IMR-90 (cell line): Measurements from ENCODE around the gene EMILIN2. TPM values are rescaled to one million over a fixed set of nuclear protein-coding genes. Genes with fewer than 3 reads are reported as not detected.

ENCODE experiments used
- ATAC-seq: fragments of 200-7000 bp; cut with Tn5 transposase; 2 replicates; pipeline ENCODE4 v1.9.1; 2020; ENCODE audit warnings: low read depth, mild to moderate bottlenecking, moderate library complexity
- BruUV-seq: library from RNA; stranded (reverse); fragments of 400-500 nt; replicated peaks from 2 replicates; lab custom pipeline; 2021; lab: Mats Ljungman, UMichigan
- CTCF ChIA-PET: fragments of 300-600 bp; formaldehyde crosslinking; extraction: SDS; loops from one replicate; lab custom pipeline; 2021; ENCODE audit warnings: antibody characterized with exemption; lab: Yijun Ruan, JAX
- POLR2A ChIA-PET: fragments of 300-600 bp; sonication (Branson Sonifier 250); formaldehyde crosslinking; loops from one replicate; lab custom pipeline; 2022; ENCODE audit warnings: antibody characterized with exemption; ENCODE audit not compliant: unreplicated experiment; lab: Charles Lee
- DNase-seq: peaks from one replicate; pipeline ENCODE4 v3.0.0; 2013
- H2AFZ ChIP-seq: replicated peaks from 2 replicates; pipeline ENCODE3; 2013; ENCODE audit warnings: low read length, mild to moderate bottlenecking; ENCODE audit not compliant: poor library complexity
- H2AK5ac ChIP-seq: 2 replicates; pipeline ENCODE4 v1.6.1; 2013; ENCODE audit warnings: low read depth, low read length, inconsistent platforms
- H2AK9ac ChIP-seq: replicated peaks from 2 replicates; pipeline ENCODE3; 2013; ENCODE audit warnings: mild to moderate bottlenecking, low read depth, low read length, moderate library complexity; ENCODE audit not compliant: poor library complexity
- H2BK120ac ChIP-seq: 2 replicates; pipeline ENCODE4 v1.6.1; 2013; ENCODE audit warnings: low read depth, low read length, inconsistent platforms
- H2BK15ac ChIP-seq: 3 replicates; pipeline ENCODE4 v1.6.1; 2013; ENCODE audit warnings: low read depth, low read length, inconsistent platforms
- H2BK20ac ChIP-seq: 2 replicates; pipeline ENCODE4 v1.6.1; 2013; ENCODE audit warnings: low read depth, mild to moderate bottlenecking, inconsistent platforms, low read length, moderate library complexity
- H2BK5ac ChIP-seq: 2 replicates; pipeline ENCODE4 v1.6.1; 2013; ENCODE audit warnings: mild to moderate bottlenecking, low read depth, low read length, inconsistent platforms; ENCODE audit not compliant: poor library complexity, severe bottlenecking
- H3K14ac ChIP-seq: replicated peaks from 2 replicates; pipeline ENCODE4 v1.6.1; 2013; ENCODE audit warnings: low read depth, low read length, inconsistent platforms
- H3K18ac ChIP-seq: 2 replicates; pipeline ENCODE4 v1.6.1; 2013; ENCODE audit warnings: low read depth, low read length, control low read depth
- H3K23ac ChIP-seq: 2 replicates; pipeline ENCODE4 v1.6.1; 2013; ENCODE audit warnings: low read depth, low read length, inconsistent platforms
- H3K27ac ChIP-seq: 2 replicates; pipeline ENCODE4 v1.5.1; 2013; ENCODE audit warnings: mild to moderate bottlenecking, control low read depth, low read length; ENCODE audit not compliant: insufficient read depth
- H3K27me3 ChIP-seq: 2 replicates; pipeline ENCODE4 v1.6.1; 2013; ENCODE audit warnings: low read length; ENCODE audit not compliant: control insufficient read depth, insufficient read depth
- H3K36me3 ChIP-seq: 2 replicates; pipeline ENCODE4 v1.6.1; 2013; ENCODE audit warnings: low read length, mixed read lengths; ENCODE audit not compliant: control insufficient read depth, insufficient read depth
- H3K4ac ChIP-seq: 2 replicates; pipeline ENCODE4 v1.6.1; 2013; ENCODE audit warnings: low read depth, low read length, inconsistent platforms
- H3K4me1 ChIP-seq: 2 replicates; pipeline ENCODE4 v1.6.1; 2013; ENCODE audit warnings: low read length, mixed read lengths; ENCODE audit not compliant: control insufficient read depth, insufficient read depth
- H3K4me2 ChIP-seq: 2 replicates; pipeline ENCODE4 v1.6.1; 2013; ENCODE audit warnings: low read depth, mild to moderate bottlenecking, control low read depth, low read length, moderate library complexity
- H3K4me3 ChIP-seq: 2 replicates; pipeline ENCODE4 v1.5.1; 2013; ENCODE audit warnings: low read depth, mild to moderate bottlenecking, control low read depth, low read length, moderate library complexity; ENCODE audit not compliant: insufficient read depth
- H3K56ac ChIP-seq: 2 replicates; pipeline ENCODE4 v1.6.1; 2013; ENCODE audit warnings: low read length, inconsistent platforms; ENCODE audit not compliant: insufficient read depth; ENCODE audit errors: extremely low read depth
- H3K79me1 ChIP-seq, 2 experiments: 2 replicates each; pipeline ENCODE4 v1.6.1; 2013; ENCODE audit warnings: low read length in 2 of 2, inconsistent platforms in 1 of 2, low read depth in 1 of 2
- H3K9ac ChIP-seq: 2 replicates; pipeline ENCODE4 v1.6.1; 2013; ENCODE audit warnings: low read depth, low read length, control low read depth
- H3K9me1 ChIP-seq: 2 replicates; pipeline ENCODE4 v1.6.1; 2013; ENCODE audit warnings: low read length, inconsistent platforms; ENCODE audit not compliant: insufficient read depth
- H3K9me3 ChIP-seq: 2 replicates; pipeline ENCODE4 v1.6.1; 2013; ENCODE audit warnings: low read length; ENCODE audit not compliant: control insufficient read depth, insufficient read depth
- H4K20me1 ChIP-seq: 2 replicates; pipeline ENCODE4 v1.6.1; 2013; ENCODE audit warnings: low read length, inconsistent platforms; ENCODE audit not compliant: insufficient read depth
- H4K5ac ChIP-seq: 2 replicates; pipeline ENCODE4 v1.6.1; 2013; ENCODE audit warnings: mild to moderate bottlenecking, low read depth, low read length, control low read depth
- H4K8ac ChIP-seq, 2 experiments: 2 replicates each; pipeline ENCODE4 v1.6.1; 2013; ENCODE audit warnings: low read depth in 2 of 2, low read length in 2 of 2, control low read depth in 1 of 2, inconsistent platforms in 1 of 2
- H4K91ac ChIP-seq: 2 replicates; pipeline ENCODE4 v1.6.1; 2013; ENCODE audit warnings: low read depth, low read length, inconsistent platforms; ENCODE audit not compliant: insufficient read depth
- BHLHE40 ChIP-seq: fragments of 150-350 bp; IDR thresholded peaks from 2 replicates; pipeline ENCODE4 v1.6.1; 2016; ENCODE audit warnings: mild to moderate bottlenecking, low read depth, low read length
- MXI1 ChIP-seq: IDR thresholded peaks from 2 replicates; pipeline ENCODE4 v1.6.1; 2012; ENCODE audit warnings: low read depth, mild to moderate bottlenecking, low read length, moderate library complexity, borderline replicate concordance
- NFE2L2 ChIP-seq: fragments of 150-350 bp; IDR thresholded peaks from 2 replicates; pipeline ENCODE4 v1.6.1; 2016; ENCODE audit warnings: low read depth, mild to moderate bottlenecking, low read length
- POLR2A ChIP-seq: IDR thresholded peaks from 2 replicates; pipeline ENCODE4 v1.6.1; 2012; ENCODE audit warnings: mild to moderate bottlenecking, low read depth, low read length
- RAD21 ChIP-seq: IDR thresholded peaks from 2 replicates; pipeline ENCODE4 v1.6.1; 2012; ENCODE audit warnings: low read length, improper control_type of control experiment
- WGBS, 2 experiments: methylation state at CpG; one replicate each; pipeline versions ENCODE4 v1.1.5 to v1.1.7; 2013; ENCODE audit warnings: missing lambda C conversion rate in 2 of 2; ENCODE audit not compliant: insufficient read length in 1 of 2; ENCODE audit errors: extremely low coverage in 2 of 2; 5-methylcytosine and 5-hydroxymethylcytosine counted together
- dilution Hi-C: fragments of 300-500 bp; cut with HindIII; formaldehyde crosslinking; loops from one replicate; pipeline ENCODE4 v1.14.3; 2018; ENCODE audit warnings: low sequenced_read_pairs; ENCODE audit not compliant: unreplicated experiment
- in situ Hi-C: fragments of 300-500 bp; cut with MboI; formaldehyde crosslinking; loops from 3 replicates; pipeline ENCODE4 v1.14.3; 2019; ENCODE audit warnings: low sequenced_read_pairs, inconsistent platforms, mixed read lengths
- intact Hi-C: fragments of 100-400 bp; cut with micrococcal nuclease; formaldehyde crosslinking; loops from 2 replicates; pipeline ENCODE4 v1.10.0; 2022
- polyA plus RNA-seq, 3 experiments: library from polyadenylated mRNA; depleted of rRNA; stranded (reverse); fragments of >200 nt; gene quantifications; 2 replicates each; pipeline ENCODE4 v1.2.3, GENCODE V29; 2012; ENCODE audit warnings: low replicate concordance in 1 of 3
- total RNA-seq: library from RNA; depleted of rRNA; stranded (reverse); fragments of >200 nt; gene quantifications from 2 replicates; pipeline ENCODE4 v1.2.3, GENCODE V29; 2012
- TF ChIP-seq, protein P1 (sequence below): conservative IDR thresholded peaks from 2 replicates; pipeline ENCODE4 v1.5.1; 2012; ENCODE audit warnings: mild to moderate bottlenecking, low read depth, low read length, improper control_type of control experiment

Gene EMILIN2
- total and polyA plus RNA-seq, 2 of the 4 experiments (the other 2 are of a cell fraction) = under 0.01 to 0.14 TPM

DNA sequence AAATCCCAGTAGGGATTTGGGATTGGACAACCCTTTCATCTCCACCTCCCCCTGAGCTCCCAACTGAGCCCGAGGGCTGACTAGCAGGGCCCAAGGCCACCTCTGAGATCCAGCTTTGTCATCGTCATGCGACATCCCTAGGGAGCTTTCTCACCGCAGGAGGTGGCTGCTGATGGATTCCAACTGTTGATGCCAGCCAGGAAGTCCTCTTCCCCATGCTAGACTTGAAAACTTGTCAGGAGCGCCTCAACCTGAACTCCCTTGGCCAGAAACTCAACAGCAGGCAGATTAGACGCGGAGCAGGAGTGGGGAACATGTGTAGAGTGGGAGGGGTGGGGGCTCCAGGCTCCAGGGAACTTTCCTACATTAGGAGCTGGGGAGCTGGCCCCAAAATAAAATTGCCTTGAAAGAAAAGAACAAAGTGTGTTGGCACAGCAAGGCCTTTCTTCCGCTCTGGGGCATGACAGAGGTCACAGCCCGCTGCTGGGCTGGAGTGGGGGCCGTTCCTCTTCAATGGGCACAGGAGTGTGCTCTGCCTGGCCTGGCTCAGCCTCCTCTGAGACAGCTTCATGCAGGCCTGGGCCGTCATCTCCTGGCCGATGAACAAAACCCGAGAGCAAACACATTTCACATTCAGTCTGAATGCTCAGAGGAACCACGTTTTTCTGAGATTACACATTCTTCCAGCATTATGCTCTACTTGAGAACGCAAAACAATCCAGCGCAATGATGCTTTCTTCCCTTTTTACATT lies 34.5 kb downstream of the EMILIN2 start:
- Histone ChIP-seq H3K9ac (no peak overlapping the region; the same call in 1 of the 2 replicates), H3K4me3 (no peak overlapping the region), H3K9me3 (no peaks in the 10 kb centered on the region), H3K56ac (no peak overlapping the region), H3K4me2 (no peak overlapping the region), H4K20me1 (no peaks in the 10 kb centered on the region), H3K79me1 (no peaks in the 10 kb centered on the region), H2AK5ac (no peak overlapping the region), H3K9me1 (peaks cover 8% of the 10 kb centered on the region), H3K18ac (peak overlapping the region; percentile 35; the same call in 1 of the 2 replicates), H3K23ac (no peak overlapping the region; the same call in 1 of the 2 replicates), H2BK120ac (peak overlapping the region; percentile 59; the same call in 1 of the 2 replicates), H3K27ac (peak overlapping the region; percentile 33), H3K27me3 (peaks cover 2% of the 10 kb centered on the region; the same call in 1 of the 2 replicates), H2BK15ac (peak overlapping the region; percentile 6; the same call in 2 of the 3 replicates), H2BK20ac (0 out of 2 replicates have a peak overlapping the region, but pooled peaks have one; percentile 45), H2AFZ (peak overlapping the region; percentile 76), H4K91ac (peak overlapping the region; percentile 3), H2BK5ac (peak overlapping the region; percentile 23), H3K4ac (peak overlapping the region; percentile 68), H4K5ac (0 out of 2 replicates have a peak overlapping the region, but pooled peaks have one; percentile 18), H3K14ac (peak overlapping the region; percentile 44; the same call in 1 of the 2 replicates), H3K4me1 (peaks cover 12% of the 10 kb centered on the region), H3K36me3 (no peaks in the 10 kb centered on the region), H4K8ac (peak overlapping the region; percentile 23 to 59; a peak in 2 of 4 replicates), H2AK9ac (no peak overlapping the region)
- dilution Hi-C loops (no loop called here), intact Hi-C loops (no loop called here), in situ Hi-C loops (no loop called here)
- no TSS peak for BruUV-seq
- peak; percentile 88 for DNase-seq
- TF ChIP-seq BHLHE40 = no peak
- TF ChIP-seq NFE2L2 = no peak
- TF ChIP-seq POLR2A = no peak
- TF ChIP-seq MXI1 = peak; percentile 54; the same call in 1 of the 2 replicates
- peak; percentile 39 for TF ChIP-seq RAD21
- TF ChIP-seq, protein P1, sequence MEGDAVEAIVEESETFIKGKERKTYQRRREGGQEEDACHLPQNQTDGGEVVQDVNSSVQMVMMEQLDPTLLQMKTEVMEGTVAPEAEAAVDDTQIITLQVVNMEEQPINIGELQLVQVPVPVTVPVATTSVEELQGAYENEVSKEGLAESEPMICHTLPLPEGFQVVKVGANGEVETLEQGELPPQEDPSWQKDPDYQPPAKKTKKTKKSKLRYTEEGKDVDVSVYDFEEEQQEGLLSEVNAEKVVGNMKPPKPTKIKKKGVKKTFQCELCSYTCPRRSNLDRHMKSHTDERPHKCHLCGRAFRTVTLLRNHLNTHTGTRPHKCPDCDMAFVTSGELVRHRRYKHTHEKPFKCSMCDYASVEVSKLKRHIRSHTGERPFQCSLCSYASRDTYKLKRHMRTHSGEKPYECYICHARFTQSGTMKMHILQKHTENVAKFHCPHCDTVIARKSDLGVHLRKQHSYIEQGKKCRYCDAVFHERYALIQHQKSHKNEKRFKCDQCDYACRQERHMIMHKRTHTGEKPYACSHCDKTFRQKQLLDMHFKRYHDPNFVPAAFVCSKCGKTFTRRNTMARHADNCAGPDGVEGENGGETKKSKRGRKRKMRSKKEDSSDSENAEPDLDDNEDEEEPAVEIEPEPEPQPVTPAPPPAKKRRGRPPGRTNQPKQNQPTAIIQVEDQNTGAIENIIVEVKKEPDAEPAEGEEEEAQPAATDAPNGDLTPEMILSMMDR = peak; percentile 25; the same call in 1 of the 2 replicates
- CTCF ChIA-PET = no interaction called here
- 39% methylated on average over 10 of the region's 16 CpGs; no CpG with 5 or more reads in 1 of the 2 experiments for WGBS, 2 experiments
- POLR2A ChIA-PET = no interaction called here
- peak; percentile 97 for ATAC-seq
